D721Med (cell line): ENCODE data around the gene PITRM1.

ENCODE experiments used
- DNase-seq: peaks from one replicate; pipeline ENCODE4 v3.0.0; 2011; ENCODE audit warnings: low spot score; ENCODE audit not compliant: insufficient read length
- FAIRE-seq: peaks from 2 replicates; lab custom pipeline; 2011; peaks lifted over from hg19 to GRCh38; lab: Jason Lieb, UNC
- TF ChIP-seq, protein P1 (sequence below): IDR thresholded peaks from 2 replicates; pipeline ENCODE4 v1.5.1; 2012; ENCODE audit warnings: mild to moderate bottlenecking, control low read depth; ENCODE audit not compliant: insufficient read depth; ENCODE audit errors: missing control alignments

The PITRM1 gene

GRCh38 chr10:3096149-3096548 lies 76.4 kb downstream of the PITRM1 start:
- FAIRE-seq (no peak), DNase-seq (no peak)
- TF ChIP-seq, protein P1, sequence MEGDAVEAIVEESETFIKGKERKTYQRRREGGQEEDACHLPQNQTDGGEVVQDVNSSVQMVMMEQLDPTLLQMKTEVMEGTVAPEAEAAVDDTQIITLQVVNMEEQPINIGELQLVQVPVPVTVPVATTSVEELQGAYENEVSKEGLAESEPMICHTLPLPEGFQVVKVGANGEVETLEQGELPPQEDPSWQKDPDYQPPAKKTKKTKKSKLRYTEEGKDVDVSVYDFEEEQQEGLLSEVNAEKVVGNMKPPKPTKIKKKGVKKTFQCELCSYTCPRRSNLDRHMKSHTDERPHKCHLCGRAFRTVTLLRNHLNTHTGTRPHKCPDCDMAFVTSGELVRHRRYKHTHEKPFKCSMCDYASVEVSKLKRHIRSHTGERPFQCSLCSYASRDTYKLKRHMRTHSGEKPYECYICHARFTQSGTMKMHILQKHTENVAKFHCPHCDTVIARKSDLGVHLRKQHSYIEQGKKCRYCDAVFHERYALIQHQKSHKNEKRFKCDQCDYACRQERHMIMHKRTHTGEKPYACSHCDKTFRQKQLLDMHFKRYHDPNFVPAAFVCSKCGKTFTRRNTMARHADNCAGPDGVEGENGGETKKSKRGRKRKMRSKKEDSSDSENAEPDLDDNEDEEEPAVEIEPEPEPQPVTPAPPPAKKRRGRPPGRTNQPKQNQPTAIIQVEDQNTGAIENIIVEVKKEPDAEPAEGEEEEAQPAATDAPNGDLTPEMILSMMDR, result no peak

DNA sequence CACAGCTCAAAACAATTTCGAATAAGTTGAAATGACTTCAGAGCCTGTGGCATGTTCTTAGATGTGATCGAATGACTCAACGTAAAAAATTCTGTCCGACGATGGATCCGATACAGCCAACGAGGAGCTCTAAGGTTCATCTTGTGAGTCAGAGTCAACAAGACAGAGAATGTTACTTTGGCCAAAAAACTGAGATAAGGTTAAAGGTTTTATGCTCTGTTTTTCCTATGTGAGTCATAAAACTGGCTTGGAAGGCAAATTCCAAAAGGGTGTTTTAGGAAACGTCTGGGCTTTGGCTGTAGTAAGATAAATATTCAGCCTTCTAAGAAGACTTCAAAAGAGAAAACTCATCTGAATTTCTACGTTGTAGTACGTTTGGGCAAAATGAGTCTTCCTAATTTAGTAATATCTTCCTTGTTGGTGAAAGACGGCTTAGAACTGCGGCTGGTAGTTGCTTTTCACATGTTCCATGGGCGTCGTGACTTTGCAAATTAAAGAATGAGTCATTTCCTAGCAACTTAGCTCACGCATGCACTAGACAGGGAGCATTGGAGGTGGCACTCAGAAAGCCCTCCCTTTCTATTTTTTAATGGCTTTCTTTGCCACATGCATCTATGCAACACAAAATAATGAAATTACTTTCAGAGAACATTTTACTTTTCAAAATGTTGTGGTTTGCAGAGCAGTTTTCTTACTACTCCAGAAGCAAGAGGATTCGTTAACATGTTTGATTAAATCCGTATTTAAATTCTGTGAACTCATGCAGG lies 77.0 kb downstream of the PITRM1 start:
- FAIRE-seq (no peak), DNase-seq (no peak)
- TF ChIP-seq, protein P1, result no peak

DNA sequence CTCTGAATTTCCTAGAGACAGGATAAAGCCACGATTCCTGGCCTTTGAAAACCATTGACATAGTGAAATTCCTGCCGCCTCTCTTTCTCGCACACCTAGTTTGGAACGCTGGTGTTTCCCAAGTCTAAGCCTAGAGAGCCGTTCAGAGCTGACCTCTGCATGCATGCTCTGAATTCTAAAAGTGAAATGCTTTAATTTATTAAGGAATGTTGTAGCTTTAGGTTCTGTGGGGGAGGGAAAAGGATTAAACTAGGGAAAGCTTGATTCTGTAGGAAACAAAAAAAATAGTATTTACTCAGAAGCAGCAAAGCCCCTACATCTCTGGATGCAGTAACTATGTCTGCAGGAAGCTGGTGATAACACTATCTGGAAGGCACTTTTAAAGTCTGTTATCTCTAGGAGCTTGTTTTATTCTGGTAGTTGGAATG lies 78.0 kb downstream of the PITRM1 start:
- DNase-seq, result no peak
- FAIRE-seq, result no peak
- TF ChIP-seq, protein P1, result no peak

DNA sequence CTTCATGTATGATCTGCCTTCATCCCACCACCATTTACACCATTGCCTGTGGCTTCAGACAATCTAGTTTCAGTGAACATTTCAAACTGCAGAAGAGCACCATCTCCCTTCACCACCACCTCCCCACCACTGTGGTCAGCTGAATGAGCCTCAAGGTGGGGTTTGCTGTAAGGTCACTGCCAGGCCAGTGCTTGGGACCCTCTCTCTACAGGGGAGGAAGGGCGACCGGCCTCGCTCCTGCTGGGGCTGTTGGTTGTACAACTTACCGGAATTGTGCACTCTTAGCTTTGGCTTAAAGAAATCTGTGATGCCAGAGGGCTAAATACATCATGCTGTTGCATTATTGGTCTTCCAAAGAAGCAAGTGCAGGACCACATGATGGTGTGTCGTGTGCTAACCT lies 78.6 kb downstream of the PITRM1 start:
- TF ChIP-seq, protein P1, result no peak
- DNase-seq (no peak), FAIRE-seq (no peak)

GRCh38 chr10:3091921-3092320 lies 80.7 kb downstream of the PITRM1 start:
- FAIRE-seq (no peak), DNase-seq (no peak)
- TF ChIP-seq, protein P1, result no peak

DNA sequence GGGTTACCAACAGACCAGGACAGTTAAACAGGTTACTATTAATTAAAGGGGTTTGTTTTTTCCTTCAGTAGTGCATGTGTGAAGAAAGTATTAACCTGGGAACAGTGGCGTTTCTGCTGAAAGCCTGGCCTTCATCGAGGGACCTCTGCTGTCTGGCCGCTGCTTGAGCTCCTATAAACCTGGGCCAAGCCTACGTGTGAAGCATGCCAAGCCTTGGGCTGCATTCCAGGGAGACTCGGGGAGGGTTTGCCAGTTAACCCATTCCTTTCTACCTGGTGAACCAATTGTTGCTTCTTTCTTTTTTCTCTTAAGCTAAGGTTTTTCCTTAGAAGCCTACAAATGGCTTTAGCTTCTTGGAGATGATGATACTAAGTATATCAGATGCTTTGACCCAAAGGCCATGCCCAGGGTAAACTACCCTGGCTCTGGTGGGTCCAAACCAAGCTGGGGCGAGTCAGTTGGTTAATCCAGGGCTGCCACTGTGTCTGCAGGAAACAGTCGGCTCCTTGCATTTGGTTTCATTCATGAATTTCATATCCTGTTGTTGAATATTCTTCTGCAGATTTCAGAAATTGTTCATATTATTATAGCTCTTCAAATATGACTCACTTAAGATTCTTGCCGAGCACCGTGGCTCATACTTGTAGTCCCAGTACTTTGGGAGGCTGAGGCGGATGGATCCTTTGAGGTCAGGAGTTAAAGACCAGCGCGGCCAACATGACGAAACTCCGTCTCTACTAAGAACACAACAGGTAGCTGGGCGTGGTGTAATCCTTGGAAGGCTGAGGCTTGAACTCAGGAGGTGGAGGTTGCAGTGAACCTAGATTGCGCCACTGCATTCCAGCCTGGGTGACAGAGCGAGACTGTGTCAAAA lies 81.4 kb downstream of the PITRM1 start:
- FAIRE-seq (no peak), DNase-seq (no peak)
- TF ChIP-seq, protein P1, result no peak
